Measurements from ENCODE around the gene AKAP8L.

GRCh38 chr19:15432629-15433518 lies 14.1 kb upstream of the AKAP8L start:
- TF ChIP-seq CTCF (IDR thresholded peaks at IDR 0.05) = no peak
- no peak for TF ChIP-seq POLR2A (IDR thresholded peaks at IDR 0.05)
- TF ChIP-seq POLR2AphosphoS5 (IDR thresholded peaks at IDR 0.05) = peak; percentile 49 to 65 (median 56)
- TF ChIP-seq EP300 (IDR thresholded peaks at IDR 0.05; ENCODE audit: low read depth) = no peak

All from transverse colon (tissue), 4 donors.